Hepatocyte (in vitro differentiated cells): ENCODE measurements around the gene GPR65.

Experiments
- EZH2phosphoT487 ChIP-seq: fragments of 200-600 bp; sonication (generic); IDR thresholded peaks from one replicate; pipeline ENCODE4 v1.6.1; 2018; ENCODE audit warnings: antibody characterized with exemption, mild to moderate bottlenecking, low read depth, moderate library complexity; ENCODE audit not compliant: unreplicated experiment, severe bottlenecking
- TF ChIP-seq, protein P1 (sequence below): fragments of 200-600 bp; sonication (generic); IDR thresholded peaks from 2 replicates; pipeline ENCODE4 v1.5.1; 2016; ENCODE audit warnings: antibody characterized with exemption, mild to moderate bottlenecking; ENCODE audit not compliant: poor library complexity

DNA sequence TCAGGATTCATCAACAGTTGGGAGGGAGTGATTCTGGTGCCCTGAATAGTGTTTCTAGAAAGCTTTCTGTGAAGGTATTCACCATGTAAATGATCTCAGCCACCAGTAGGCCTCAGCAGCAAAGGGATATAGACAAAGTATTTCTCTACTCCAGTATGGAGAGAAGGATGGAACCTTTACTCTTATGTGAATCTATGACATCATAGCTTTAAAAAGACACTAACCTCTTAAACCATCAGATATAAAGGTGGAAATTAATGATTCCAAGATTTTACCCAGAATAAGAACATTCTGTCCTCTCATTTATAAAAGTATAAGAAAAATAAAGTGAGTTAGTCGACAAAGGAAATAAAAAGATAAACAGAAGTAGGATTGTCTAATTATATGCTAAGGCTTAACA, 4.6 kb downstream of the GPR65 start:
- TF ChIP-seq, protein P1, sequence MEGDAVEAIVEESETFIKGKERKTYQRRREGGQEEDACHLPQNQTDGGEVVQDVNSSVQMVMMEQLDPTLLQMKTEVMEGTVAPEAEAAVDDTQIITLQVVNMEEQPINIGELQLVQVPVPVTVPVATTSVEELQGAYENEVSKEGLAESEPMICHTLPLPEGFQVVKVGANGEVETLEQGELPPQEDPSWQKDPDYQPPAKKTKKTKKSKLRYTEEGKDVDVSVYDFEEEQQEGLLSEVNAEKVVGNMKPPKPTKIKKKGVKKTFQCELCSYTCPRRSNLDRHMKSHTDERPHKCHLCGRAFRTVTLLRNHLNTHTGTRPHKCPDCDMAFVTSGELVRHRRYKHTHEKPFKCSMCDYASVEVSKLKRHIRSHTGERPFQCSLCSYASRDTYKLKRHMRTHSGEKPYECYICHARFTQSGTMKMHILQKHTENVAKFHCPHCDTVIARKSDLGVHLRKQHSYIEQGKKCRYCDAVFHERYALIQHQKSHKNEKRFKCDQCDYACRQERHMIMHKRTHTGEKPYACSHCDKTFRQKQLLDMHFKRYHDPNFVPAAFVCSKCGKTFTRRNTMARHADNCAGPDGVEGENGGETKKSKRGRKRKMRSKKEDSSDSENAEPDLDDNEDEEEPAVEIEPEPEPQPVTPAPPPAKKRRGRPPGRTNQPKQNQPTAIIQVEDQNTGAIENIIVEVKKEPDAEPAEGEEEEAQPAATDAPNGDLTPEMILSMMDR, result no peak
- TF ChIP-seq EZH2phosphoT487, result no peak
